Esophagus muscularis mucosa (tissue), 3 donors: ENCODE data around the gene SPSB2.

ENCODE experiments used
- POLR2A ChIP-seq: fragments of 450-650 bp; IDR thresholded peaks from one replicate; pipeline ENCODE4 v1.6.1; 2017; ENCODE audit warnings: antibody characterized with exemption, moderate library complexity, mild to moderate bottlenecking, low read depth
- POLR2AphosphoS5 ChIP-seq, 2 donors: sonication (generic); formaldehyde crosslinking; IDR thresholded peaks; one replicate each; pipeline ENCODE4 v1.6.1; 2017; ENCODE audit warnings: antibody characterized with exemption in 2 of 2
- TF ChIP-seq, protein P1 (sequence below), 3 experiments: fragments of 200-600 bp in 2 of 3; fragments of 450-650 bp in 1 of 3; sonication (generic) in 2 of 3; IDR thresholded peaks; one replicate each; pipeline ENCODE4 v1.5.1; 2017 to 2019; ENCODE audit warnings: antibody characterized with exemption in 3 of 3, mild to moderate bottlenecking in 2 of 3, moderate library complexity in 1 of 3

GRCh38 chr12:6851153-6851920, 21.8 kb downstream of the SPSB2 start, which contains the start of gene CDCA3:
- TF ChIP-seq, protein P1, sequence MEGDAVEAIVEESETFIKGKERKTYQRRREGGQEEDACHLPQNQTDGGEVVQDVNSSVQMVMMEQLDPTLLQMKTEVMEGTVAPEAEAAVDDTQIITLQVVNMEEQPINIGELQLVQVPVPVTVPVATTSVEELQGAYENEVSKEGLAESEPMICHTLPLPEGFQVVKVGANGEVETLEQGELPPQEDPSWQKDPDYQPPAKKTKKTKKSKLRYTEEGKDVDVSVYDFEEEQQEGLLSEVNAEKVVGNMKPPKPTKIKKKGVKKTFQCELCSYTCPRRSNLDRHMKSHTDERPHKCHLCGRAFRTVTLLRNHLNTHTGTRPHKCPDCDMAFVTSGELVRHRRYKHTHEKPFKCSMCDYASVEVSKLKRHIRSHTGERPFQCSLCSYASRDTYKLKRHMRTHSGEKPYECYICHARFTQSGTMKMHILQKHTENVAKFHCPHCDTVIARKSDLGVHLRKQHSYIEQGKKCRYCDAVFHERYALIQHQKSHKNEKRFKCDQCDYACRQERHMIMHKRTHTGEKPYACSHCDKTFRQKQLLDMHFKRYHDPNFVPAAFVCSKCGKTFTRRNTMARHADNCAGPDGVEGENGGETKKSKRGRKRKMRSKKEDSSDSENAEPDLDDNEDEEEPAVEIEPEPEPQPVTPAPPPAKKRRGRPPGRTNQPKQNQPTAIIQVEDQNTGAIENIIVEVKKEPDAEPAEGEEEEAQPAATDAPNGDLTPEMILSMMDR (IDR thresholded peaks at IDR 0.05): no peak
- TF ChIP-seq POLR2A (peak; percentile 41), POLR2AphosphoS5 (IDR thresholded peaks at IDR 0.05) (peak; percentile 89 to 97)
